Measurements from ENCODE around the gene POU6F2. TPM values are rescaled to one million over a fixed set of nuclear protein-coding genes. Genes with fewer than 3 reads are reported as not detected.

The POU6F2 gene
- total RNA-seq, 2 experiments from 2014 or later, result 0.32 TPM; not detected in 1

DNA sequence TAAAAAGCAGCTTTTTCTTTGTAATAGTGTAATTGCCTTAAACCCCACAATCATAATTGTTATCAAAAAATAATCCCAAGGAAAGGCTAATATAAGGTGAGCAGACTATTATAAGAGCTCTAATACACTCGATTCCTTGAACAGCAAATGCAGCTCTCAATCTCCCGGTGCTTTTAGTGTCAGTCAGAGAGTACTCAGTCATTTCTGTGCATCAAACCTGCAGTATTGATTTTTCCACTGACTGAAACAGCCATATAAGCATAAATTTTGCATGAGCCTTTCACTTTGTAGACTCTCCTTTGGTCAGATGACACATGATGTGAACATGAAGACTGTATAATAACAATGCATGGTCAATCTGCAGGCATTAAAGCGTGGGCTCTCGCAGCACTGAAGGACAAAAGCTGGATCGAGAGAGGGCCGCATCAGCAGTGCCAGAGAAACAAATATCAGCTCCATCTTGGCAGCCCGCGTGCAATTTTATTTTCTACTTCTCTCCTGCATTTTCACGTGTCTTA is 272.0 kb downstream of the POU6F2 start:
- Mint-ChIP-seq H3K4me1 (no peaks in the 10 kb centered on the region), H3K27ac (no peak overlapping the region), H3K9me3 (ENCODE audit: low read depth) (no peaks in the 10 kb centered on the region), H3K27me3 (no peaks in the 10 kb centered on the region), H3K4me3 (no peak overlapping the region), H3K36me3 (no peaks in the 10 kb centered on the region)
- no peak for DNase-seq
- no peak for ATAC-seq
- CTCF ChIA-PET, result no interaction called here

DNA sequence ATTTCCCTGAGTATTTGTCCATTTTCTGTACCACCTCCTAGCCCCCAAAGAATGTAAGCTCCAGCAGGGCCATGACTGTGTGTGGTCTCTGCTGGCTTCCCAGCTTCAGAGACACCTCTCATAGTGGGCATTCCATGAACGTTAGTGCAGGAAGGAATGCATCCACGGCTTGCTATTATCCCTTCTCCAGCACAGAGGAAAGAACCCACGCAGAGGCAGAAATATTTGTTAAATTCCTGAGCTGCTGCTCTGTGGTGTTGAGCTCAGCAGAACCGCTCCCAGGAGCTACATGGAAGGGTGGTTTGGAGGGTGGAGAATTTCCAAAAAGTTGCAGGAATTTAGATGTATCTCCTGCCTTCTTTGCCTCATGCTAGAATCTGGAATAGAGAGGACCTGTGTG is 275.2 kb downstream of the POU6F2 start:
- Mint-ChIP-seq H3K27ac (no peak overlapping the region), H3K9me3 (ENCODE audit: low read depth) (no peaks in the 10 kb centered on the region), H3K4me3 (no peak overlapping the region), H3K27me3 (no peaks in the 10 kb centered on the region), H3K4me1 (no peaks in the 10 kb centered on the region), H3K36me3 (no peaks in the 10 kb centered on the region)
- no peak for ATAC-seq
- DNase-seq, result no peak
- CTCF ChIA-PET, result interaction anchor here (1.2 kb wide), 1 partner anchor 16 kb away, joined by 3 read pairs; no protein-coding TSS in a partner anchor

DNA sequence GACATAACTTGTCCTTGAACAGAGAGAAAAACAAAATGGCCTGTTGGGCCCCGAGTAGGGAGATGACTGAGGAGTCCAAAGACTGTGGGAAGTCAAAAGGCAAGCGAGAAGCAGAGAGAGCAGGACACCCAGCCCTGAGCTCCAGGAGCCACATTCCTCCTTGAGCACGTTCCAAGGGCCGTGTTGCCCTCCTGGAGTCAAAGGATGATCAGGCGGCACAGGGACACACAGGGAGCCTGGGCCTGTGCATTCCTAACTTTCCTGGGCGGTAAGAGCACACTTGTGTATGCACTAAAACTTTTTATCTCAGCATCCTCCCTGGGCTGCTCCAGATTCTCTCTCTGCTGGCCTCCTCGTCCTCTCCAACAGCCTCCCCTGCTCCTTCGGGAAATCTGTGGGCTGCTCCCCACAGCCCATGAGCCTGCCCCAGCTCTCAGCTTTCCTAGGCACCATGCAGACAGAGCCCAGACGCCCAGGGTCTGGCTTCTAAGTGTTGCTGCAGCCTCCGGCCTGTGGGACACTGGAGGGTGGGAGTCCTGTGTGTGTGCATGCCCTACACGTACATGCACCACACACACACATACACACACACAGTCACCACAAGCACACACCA is 281.8 kb downstream of the POU6F2 start:
- Mint-ChIP-seq H3K4me3 (no peak overlapping the region), H3K27me3 (no peaks in the 10 kb centered on the region), H3K4me1 (no peaks in the 10 kb centered on the region), H3K9me3 (ENCODE audit: low read depth) (no peaks in the 10 kb centered on the region), H3K27ac (no peak overlapping the region), H3K36me3 (no peaks in the 10 kb centered on the region)
- CTCF ChIA-PET, result no interaction called here
- DNase-seq (no peak), ATAC-seq (no peak)

- CTCF ChIA-PET, result no interaction called here
- Mint-ChIP-seq H3K27ac (no peak overlapping the region), H3K4me1 (no peaks in the 10 kb centered on the region), H3K27me3 (no peaks in the 10 kb centered on the region), H3K36me3 (no peaks in the 10 kb centered on the region), H3K9me3 (ENCODE audit: low read depth) (no peaks in the 10 kb centered on the region), H3K4me3 (no peak overlapping the region)
- DNase-seq, result no peak
- ATAC-seq, result no peak
Measured at GRCh38 chr7:39260279-39260844, 282.7 kb downstream of the POU6F2 start.

DNA sequence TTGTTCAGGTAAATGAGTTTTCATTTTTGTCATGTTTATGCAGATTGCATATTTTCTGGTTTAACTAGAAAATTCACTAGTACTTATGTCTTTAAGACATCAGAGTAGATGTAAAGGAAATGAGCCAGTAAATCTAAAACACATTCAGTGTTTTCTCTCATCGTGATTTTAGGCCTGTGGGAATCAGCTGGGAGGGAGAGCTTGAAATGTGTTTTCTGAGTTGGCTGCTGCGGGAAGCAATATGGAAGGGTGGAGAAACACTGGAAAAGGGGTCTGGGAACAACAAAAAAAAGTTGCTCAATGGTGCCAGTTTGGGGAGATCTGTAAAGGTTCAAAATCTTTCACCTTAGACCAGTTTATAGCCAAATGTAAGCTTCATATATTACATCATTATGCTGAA is 284.1 kb downstream of the POU6F2 start:
- no peak for ATAC-seq
- DNase-seq, result no peak
- no peak overlapping the region for H3K27ac Mint-ChIP-seq

DNA sequence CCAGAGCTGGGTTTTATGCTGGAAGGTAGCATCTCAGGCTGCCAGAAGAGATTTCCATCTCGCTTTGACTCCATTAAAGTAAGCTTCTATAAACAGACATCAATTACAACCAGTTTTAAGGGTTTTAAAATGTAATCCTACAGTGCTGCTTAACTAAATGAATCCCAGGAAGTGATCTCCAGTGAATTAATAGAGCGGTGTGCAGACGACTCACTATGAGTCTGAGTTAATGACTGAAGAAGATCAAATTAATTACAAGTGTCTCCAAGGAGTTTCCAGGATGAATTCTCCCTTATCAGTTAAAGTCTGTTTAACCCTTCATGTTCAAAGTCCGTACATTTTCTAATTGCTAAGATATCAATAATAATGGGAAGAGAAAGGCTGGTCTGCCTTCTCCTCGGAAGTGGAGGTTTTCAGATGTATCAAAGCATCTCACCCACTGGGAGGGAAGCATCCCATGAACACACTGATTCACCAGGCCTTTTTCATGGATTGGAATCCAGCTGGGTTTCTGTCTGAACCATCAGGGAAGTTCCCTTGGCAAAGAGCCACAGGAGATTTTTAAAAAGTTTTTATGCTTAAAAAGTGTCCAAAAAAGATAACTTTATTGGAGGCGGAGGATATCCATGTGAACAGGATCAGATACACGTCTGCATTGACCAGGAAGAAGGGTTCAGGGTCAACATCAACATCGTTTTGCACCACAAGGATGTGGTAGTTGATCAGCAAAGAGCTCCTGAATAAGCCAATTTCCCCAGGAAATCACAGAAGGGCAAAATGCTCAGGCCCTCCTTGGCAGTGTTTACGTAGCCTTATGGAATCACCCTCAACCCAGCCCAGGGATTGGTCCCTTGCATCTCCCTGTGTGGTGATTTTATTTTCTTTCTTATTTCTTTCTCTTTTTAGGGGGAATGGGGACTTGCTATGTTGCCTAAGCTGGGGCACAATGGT is 288.2 kb downstream of the POU6F2 start:
- CTCF ChIA-PET, result no interaction called here
- no peak overlapping the region for H3K4me3 Mint-ChIP-seq
- no peaks in the 10 kb centered on the region for H3K36me3 Mint-ChIP-seq
- ATAC-seq (no peak), DNase-seq (no peak)
- peaks cover 3% of the 10 kb centered on the region for H3K27me3 Mint-ChIP-seq
- no peaks in the 10 kb centered on the region for H3K4me1 Mint-ChIP-seq
- no peak overlapping the region for H3K27ac Mint-ChIP-seq
- no peaks in the 10 kb centered on the region for H3K9me3 Mint-ChIP-seq (ENCODE audit: low read depth)

More for the DNA sequence above, 284.1 kb downstream of the POU6F2 start:
- Mint-ChIP-seq H3K36me3 (no peaks in the 10 kb centered on the region), H3K9me3 (ENCODE audit: low read depth) (no peaks in the 10 kb centered on the region), H3K4me3 (no peak overlapping the region), H3K27me3 (no peaks in the 10 kb centered on the region), H3K4me1 (no peaks in the 10 kb centered on the region)
- CTCF ChIA-PET, result no interaction called here

GRCh38 chr7:39269034-39269433 is 291.3 kb downstream of the POU6F2 start:
- DNase-seq (no peak), ATAC-seq (no peak)
- CTCF ChIA-PET, result interaction anchor here (1.1 kb wide), 1 partner anchor 15 kb away, joined by 3 read pairs; no protein-coding TSS in a partner anchor
- Mint-ChIP-seq H3K4me3 (no peak overlapping the region), H3K36me3 (no peaks in the 10 kb centered on the region), H3K27me3 (peaks cover 7% of the 10 kb centered on the region), H3K9me3 (ENCODE audit: low read depth) (no peaks in the 10 kb centered on the region), H3K4me1 (no peaks in the 10 kb centered on the region), H3K27ac (no peak overlapping the region)

GRCh38 chr7:39270018-39270417 is 292.3 kb downstream of the POU6F2 start:
- ATAC-seq (no peak), DNase-seq (no peak)
- Mint-ChIP-seq H3K4me1 (no peaks in the 10 kb centered on the region), H3K27ac (no peak overlapping the region), H3K4me3 (no peak overlapping the region), H3K27me3 (peaks cover 7% of the 10 kb centered on the region), H3K36me3 (no peaks in the 10 kb centered on the region), H3K9me3 (ENCODE audit: low read depth) (no peaks in the 10 kb centered on the region)
- CTCF ChIA-PET, result no interaction called here

- peaks cover 7% of the 10 kb centered on the region for H3K27me3 Mint-ChIP-seq
- H3K4me1 Mint-ChIP-seq, result no peaks in the 10 kb centered on the region
- ATAC-seq, result no peak
- DNase-seq, result no peak
- CTCF ChIA-PET, result no interaction called here
- no peak overlapping the region for H3K4me3 Mint-ChIP-seq
- H3K9me3 Mint-ChIP-seq (ENCODE audit: low read depth), result no peaks in the 10 kb centered on the region
- no peak overlapping the region for H3K27ac Mint-ChIP-seq
- no peaks in the 10 kb centered on the region for H3K36me3 Mint-ChIP-seq
Measured at GRCh38 chr7:39271402-39271801, 293.7 kb downstream of the POU6F2 start.

DNA sequence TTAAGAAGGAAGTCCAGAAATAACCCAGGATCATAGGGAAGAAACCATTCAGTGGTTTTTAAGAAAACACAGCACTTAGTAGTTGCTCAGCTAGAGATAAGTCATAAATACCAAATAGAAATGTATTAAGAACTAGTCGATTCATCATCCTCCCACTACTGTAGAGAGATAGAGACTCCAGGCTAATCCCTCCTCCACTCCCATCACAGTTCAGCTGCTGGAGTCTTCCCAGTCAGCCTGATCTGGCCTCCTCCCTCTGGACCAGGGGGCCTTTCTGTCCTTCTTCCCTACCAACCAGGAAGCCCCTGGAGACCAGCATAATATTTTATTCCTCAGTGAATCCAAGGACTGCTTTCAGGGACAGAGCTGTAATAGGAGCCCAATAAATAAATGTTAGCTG is 294.4 kb downstream of the POU6F2 start:
- DNase-seq (no peak), ATAC-seq (no peak)
- Mint-ChIP-seq H3K4me1 (no peaks in the 10 kb centered on the region), H3K27me3 (peaks cover 7% of the 10 kb centered on the region), H3K4me3 (no peak overlapping the region), H3K36me3 (no peaks in the 10 kb centered on the region), H3K9me3 (ENCODE audit: low read depth) (no peaks in the 10 kb centered on the region), H3K27ac (no peak overlapping the region)
- CTCF ChIA-PET, result interaction anchor here (0.5 kb wide), 1 partner anchor 46 kb away, joined by 3 read pairs; no protein-coding TSS in a partner anchor

DNA sequence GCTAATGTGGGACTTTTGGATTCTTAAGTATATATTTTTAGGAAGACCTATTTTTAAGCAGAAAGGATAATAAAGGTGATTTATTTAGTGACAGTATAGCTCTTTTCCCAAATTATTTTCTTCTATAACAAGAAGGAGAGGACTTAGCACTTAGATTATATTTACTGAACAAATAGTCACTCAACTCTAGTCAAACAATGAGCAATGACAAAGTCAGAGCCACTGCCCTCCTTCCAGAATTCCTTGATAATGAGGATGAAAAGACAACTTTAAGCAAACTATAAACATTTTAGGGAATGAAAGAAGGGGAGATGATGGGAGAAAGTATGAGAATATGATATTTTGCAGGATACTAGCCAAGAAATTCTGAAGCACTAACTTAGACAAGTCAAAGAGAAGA is 295.0 kb downstream of the POU6F2 start:
- CTCF ChIA-PET, result interaction anchor here (0.5 kb wide), 1 partner anchor 47 kb away, joined by 3 read pairs; no protein-coding TSS in a partner anchor
- no peaks in the 10 kb centered on the region for H3K9me3 Mint-ChIP-seq (ENCODE audit: low read depth)
- ATAC-seq (no peak), DNase-seq (no peak)
- H3K27me3 Mint-ChIP-seq, result peaks cover 7% of the 10 kb centered on the region
- H3K27ac Mint-ChIP-seq, result no peak overlapping the region
- H3K36me3 Mint-ChIP-seq, result no peaks in the 10 kb centered on the region
- H3K4me1 Mint-ChIP-seq, result no peaks in the 10 kb centered on the region
- H3K4me3 Mint-ChIP-seq, result no peak overlapping the region

- Mint-ChIP-seq H3K4me3 (no peak overlapping the region), H3K9me3 (ENCODE audit: low read depth) (no peaks in the 10 kb centered on the region), H3K27ac (no peak overlapping the region), H3K36me3 (no peaks in the 10 kb centered on the region), H3K4me1 (no peaks in the 10 kb centered on the region), H3K27me3 (no peaks in the 10 kb centered on the region)
- CTCF ChIA-PET, result no interaction called here
- no peak for DNase-seq
- no peak for ATAC-seq
Measured at GRCh38 chr7:39280337-39280736, 302.6 kb downstream of the POU6F2 start.

DNA sequence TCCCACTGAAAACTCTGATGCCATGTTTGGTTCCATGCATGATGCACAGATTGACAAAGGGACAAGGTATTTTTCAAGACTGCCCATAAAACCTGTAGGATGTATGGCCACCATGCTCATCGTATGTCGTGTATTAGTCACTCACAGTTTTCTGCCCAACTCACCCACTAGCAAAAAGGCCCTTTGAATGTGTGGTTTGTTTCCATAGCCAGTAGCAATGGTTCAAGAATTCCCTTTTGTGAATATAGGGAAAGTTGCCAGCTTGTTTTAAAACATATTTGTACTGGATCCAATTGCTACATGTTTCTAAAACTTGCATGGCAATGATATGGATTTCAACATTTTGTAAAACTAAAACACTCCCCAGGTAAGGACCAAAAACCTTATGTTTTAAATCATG is 307.5 kb downstream of the POU6F2 start:
- H3K9me3 Mint-ChIP-seq (ENCODE audit: low read depth), result no peaks in the 10 kb centered on the region
- CTCF ChIA-PET, result no interaction called here

More for the DNA sequence above, 307.5 kb downstream of the POU6F2 start:
- ATAC-seq, result no peak
- H3K4me1 Mint-ChIP-seq, result no peaks in the 10 kb centered on the region
- H3K36me3 Mint-ChIP-seq, result no peaks in the 10 kb centered on the region
- no peaks in the 10 kb centered on the region for H3K27me3 Mint-ChIP-seq
- no peak for DNase-seq
- H3K27ac Mint-ChIP-seq, result no peak overlapping the region
- no peak overlapping the region for H3K4me3 Mint-ChIP-seq
